Peyer's patch (tissue), 4 donors: Measurements from ENCODE around the gene ZNF692. TPM values are rescaled to one million over a fixed set of nuclear protein-coding genes. Genes with fewer than 3 reads are reported as not detected.
"Not testable (repeated sequence)": the region's sequence is repeated elsewhere in the genome, so short reads cannot be mapped to it uniquely, and the experiment has no call there.

ENCODE experiments used
- DNase-seq, 3 donors: peaks; one replicate each; pipeline ENCODE4 v3.0.0-alpha.2; 2017 to 2019
- H3K27ac ChIP-seq, 4 donors: fragments of 200-600 bp; sonication (generic); one replicate each; pipeline ENCODE4 v1.5.1; 2016 to 2019
- H3K27me3 ChIP-seq, 2 donors: fragments of 200-600 bp; sonication (generic); one replicate each; pipeline ENCODE4 v1.5.1; 2019
- H3K36me3 ChIP-seq, 3 donors: fragments of 200-600 bp; sonication (generic); one replicate each; pipeline ENCODE4 v1.5.1; 2016 to 2019
- H3K4me1 ChIP-seq, 4 donors: fragments of 200-600 bp; sonication (generic); one replicate each; pipeline ENCODE4 v1.5.1; 2016 to 2019
- H3K4me3 ChIP-seq, 4 donors: fragments of 200-600 bp; sonication (generic); 1 replicate in 3 of 4; 2 replicates in 1 of 4; pipeline ENCODE4 v1.5.1; 2016 to 2019; ENCODE audit warnings: mild to moderate bottlenecking in 1 of 4
- H3K9me3 ChIP-seq, 4 donors: fragments of 200-600 bp; sonication (generic); one replicate each; pipeline ENCODE4 v1.5.1; 2016 to 2019; ENCODE audit warnings: mild to moderate bottlenecking in 1 of 4
- CTCF ChIP-seq, 6 experiments: fragments of 450-650 bp in 4 of 6; fragments of 200-600 bp in 2 of 6; sonication (generic) in 1 of 6; IDR thresholded peaks; one replicate each; pipeline ENCODE4 v1.5.1; 2017 to 2019; ENCODE audit warnings: antibody characterized with exemption in 6 of 6, mild to moderate bottlenecking in 3 of 6, moderate library complexity in 1 of 6
- POLR2A ChIP-seq, 2 donors: fragments of 450-650 bp; IDR thresholded peaks; one replicate each; pipeline ENCODE4 v1.5.1; 2017; ENCODE audit warnings: antibody characterized with exemption in 2 of 2, mild to moderate bottlenecking in 2 of 2, moderate library complexity in 2 of 2
- total RNA-seq, 4 donors: library from RNA; depleted of rRNA; stranded (reverse); fragments of >200 nt; gene quantifications; one replicate each; pipeline ENCODE4 v1.1.0, GENCODE V29; 2016

The ZNF692 gene
- total RNA-seq, 4 donors from 2014 or later: 46.2 to 128 (median 104) TPM

- H3K9me3 ChIP-seq: no peaks in the 10 kb centered on the region
- no peak overlapping the region for H3K27ac ChIP-seq
- peaks cover 0 to 7% (median 3%) of the 10 kb centered on the region in 4 donors for H3K4me1 ChIP-seq
- no peak for DNase-seq
- no peaks in the 10 kb centered on the region for H3K36me3 ChIP-seq
- no peaks in the 10 kb centered on the region for H3K27me3 ChIP-seq
- TF ChIP-seq POLR2A (IDR thresholded peaks at IDR 0.05) (no peak), CTCF (IDR thresholded peaks at IDR 0.05) (no peak)
- no peak overlapping the region for H3K4me3 ChIP-seq
Measured at GRCh38 chr1:248831842-248832241, 27.0 kb downstream of the ZNF692 start.

GRCh38 chr1:248830718-248831017 is 28.2 kb downstream of the ZNF692 start:
- H3K36me3 ChIP-seq, H3K4me3 ChIP-seq, H3K27me3 ChIP-seq, H3K27ac ChIP-seq, H3K9me3 ChIP-seq, H3K4me1 ChIP-seq: not testable (repeated sequence)
- DNase-seq: peak in 1 of 3 donors; percentile 9

DNA sequence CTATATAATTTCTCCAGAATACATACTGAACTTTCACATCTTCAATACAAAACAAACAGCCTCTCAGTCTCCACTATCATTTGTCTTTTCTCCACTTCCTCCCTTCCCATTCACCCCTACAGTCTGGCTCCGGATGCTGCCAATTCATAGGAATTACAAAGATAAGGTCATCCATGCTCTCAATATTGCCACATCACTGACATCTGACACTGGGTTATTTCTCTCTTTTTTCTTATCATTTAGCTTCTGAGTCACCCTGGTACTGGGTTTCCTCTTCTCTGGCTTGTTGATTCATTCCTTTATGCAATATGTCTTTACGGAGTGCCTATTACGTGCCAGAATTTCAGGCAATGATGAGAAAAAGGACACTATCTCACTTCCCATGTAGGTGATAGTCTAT is 30.0 kb downstream of the ZNF692 start:
- H3K36me3 ChIP-seq: no peaks in the 10 kb centered on the region
- TF ChIP-seq CTCF (IDR thresholded peaks at IDR 0.05) (no peak), POLR2A (IDR thresholded peaks at IDR 0.05) (no peak)
- DNase-seq: no peak
- H3K4me3 ChIP-seq: no peak overlapping the region
- no peak overlapping the region for H3K27ac ChIP-seq
- no peaks in the 10 kb centered on the region for H3K27me3 ChIP-seq
- H3K9me3 ChIP-seq: no peaks in the 10 kb centered on the region
- peaks cover 8 to 24% (median 17%) of the 10 kb centered on the region in 4 donors for H3K4me1 ChIP-seq

DNA sequence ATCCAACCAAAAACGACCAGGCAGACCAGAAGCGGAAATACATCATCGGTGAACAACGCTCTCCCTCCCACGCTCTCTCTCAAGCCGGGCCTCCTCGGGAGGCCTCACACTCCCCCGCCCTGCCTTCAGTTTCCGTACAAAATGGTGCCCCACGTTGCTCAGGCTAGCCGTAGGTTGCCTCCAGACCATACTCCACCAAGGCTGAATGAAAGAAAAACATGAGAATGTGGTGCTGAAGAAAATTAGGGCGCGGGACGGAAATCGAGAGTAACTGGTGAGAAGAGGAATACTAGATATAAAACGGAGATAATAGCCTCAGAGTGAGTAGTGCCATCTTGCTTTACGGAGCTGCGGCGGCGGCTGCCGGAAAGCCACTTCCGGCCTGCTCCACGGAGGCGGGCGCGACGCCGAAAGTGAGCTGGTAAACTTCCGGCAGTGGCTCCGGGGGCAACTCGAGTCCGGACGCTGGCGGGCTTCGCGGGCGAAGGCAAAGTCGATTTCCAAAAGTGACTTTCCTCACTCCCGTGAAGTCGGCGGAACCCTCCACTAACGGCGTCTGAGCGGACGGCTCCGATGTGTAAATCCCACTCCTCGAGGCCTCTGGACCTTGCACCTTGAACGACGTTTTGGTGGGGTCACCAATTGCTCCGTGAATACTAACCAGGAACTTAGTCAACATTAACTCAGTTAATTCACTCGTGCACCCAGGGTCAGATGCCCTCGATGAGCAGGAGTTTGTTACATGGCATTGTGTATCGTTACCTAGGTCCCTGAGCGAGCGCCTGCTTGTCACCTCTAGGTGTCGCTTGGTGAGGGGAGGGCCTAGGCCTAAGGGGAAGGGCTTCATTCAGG is 32.8 kb downstream of the ZNF692 start, which contains the start of gene SH3BP5L:
Gene SH3BP5L, minus strand, starts transcription at position 7 of the 852 bp plus-strand sequence. CDS start 980 bp downstream, outside the sequence.
- DNase-seq: peak; percentile 88 to 96 (median 92)
- H3K27me3 ChIP-seq: no peaks in the 10 kb centered on the region
- H3K4me1 ChIP-seq: peaks cover 8 to 51% (median 24%) of the 10 kb centered on the region in 4 donors
- no peaks in the 10 kb centered on the region for H3K9me3 ChIP-seq
- H3K36me3 ChIP-seq: peaks cover 0 to 12% (median 0%) of the 10 kb centered on the region in 3 donors
- H3K27ac ChIP-seq: peak within 1 kb of the TSS; percentile 95 to 99 (median 96)
- peak within 1 kb of the TSS; percentile 51 to 91 (median 74) for H3K4me3 ChIP-seq
- TF ChIP-seq CTCF (IDR thresholded peaks at IDR 0.05) (peak; percentile 43 to 72 (median 62)), POLR2A (IDR thresholded peaks at IDR 0.05) (peak; percentile 74 to 87)

GRCh38 chr1:248825573-248825908 is 33.3 kb downstream of the ZNF692 start:
- TF ChIP-seq CTCF (IDR thresholded peaks at IDR 0.05) (no peak), POLR2A (IDR thresholded peaks at IDR 0.05) (peak in 1 of 2 donors; percentile 22)
- DNase-seq: no peak
- H3K4me1 ChIP-seq: peaks cover 8 to 55% (median 24%) of the 10 kb centered on the region in 4 donors
- H3K4me3 ChIP-seq: peak overlapping the region; percentile 51 to 91 (median 74)
- H3K9me3 ChIP-seq: no peaks in the 10 kb centered on the region
- H3K36me3 ChIP-seq: peaks cover 0 to 18% (median 0%) of the 10 kb centered on the region in 3 donors
- H3K27me3 ChIP-seq: no peaks in the 10 kb centered on the region
- H3K27ac ChIP-seq: peak overlapping the region; percentile 95 to 99 (median 96)

DNA sequence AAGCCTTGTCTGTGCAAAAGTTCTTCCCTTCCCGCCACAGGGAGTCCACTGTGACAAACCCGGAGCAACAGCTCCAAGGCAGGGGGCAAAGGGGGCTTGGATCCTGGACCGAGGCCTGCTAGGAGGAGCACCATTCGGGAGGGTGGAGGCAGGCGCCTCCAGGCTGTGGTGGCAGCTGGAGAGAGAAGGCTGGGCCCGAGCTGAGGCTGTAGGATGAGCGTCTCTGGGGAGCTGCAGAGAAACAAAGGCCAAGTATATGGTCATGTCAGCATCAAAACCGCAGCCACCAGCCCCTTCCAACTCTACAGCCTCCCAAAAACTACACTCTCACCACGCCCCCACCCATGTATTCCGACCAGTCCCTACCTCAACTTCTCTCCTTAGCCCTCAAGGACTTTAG is 33.7 kb downstream of the ZNF692 start:
- peaks cover 8 to 55% (median 24%) of the 10 kb centered on the region in 4 donors for H3K4me1 ChIP-seq
- H3K27me3 ChIP-seq: no peaks in the 10 kb centered on the region
- peak overlapping the region; percentile 51 to 91 (median 74) for H3K4me3 ChIP-seq
- peaks cover 0 to 22% (median 0%) of the 10 kb centered on the region in 3 donors for H3K36me3 ChIP-seq
- TF ChIP-seq POLR2A (IDR thresholded peaks at IDR 0.05) (no peak), CTCF (IDR thresholded peaks at IDR 0.05) (no peak)
- H3K27ac ChIP-seq: peak overlapping the region; percentile 95 to 99 (median 96)
- H3K9me3 ChIP-seq: no peaks in the 10 kb centered on the region
- peak in 1 of 3 donors; percentile 47 for DNase-seq
